ENCODE measurements around the gene CSTB. TPM values are rescaled to one million over a fixed set of nuclear protein-coding genes. Genes with fewer than 3 reads are reported as not detected.

The CSTB gene
- total RNA-seq, 2 experiments from 2014 or later, result 40.1 to 42.3 TPM

GRCh38 chr21:43759651-43760050 lies 16.5 kb downstream of the CSTB start:
- DNase-seq, result no peak
- ChIA-PET POLR2A (no interaction called here), CTCF (no interaction called here)
- no peak overlapping the region for H3K27ac Mint-ChIP-seq
- H3K27me3 Mint-ChIP-seq, result no peaks in the 10 kb centered on the region
- H3K4me1 Mint-ChIP-seq (ENCODE audit: low read depth), result no peaks in the 10 kb centered on the region
- H3K9me3 Mint-ChIP-seq, result no peaks in the 10 kb centered on the region
- H3K4me3 Mint-ChIP-seq, result no peak overlapping the region
- intact Hi-C loops (cut with micrococcal nuclease), result no loop called here
- H3K36me3 Mint-ChIP-seq, result peaks cover 11% of the 10 kb centered on the region

- peaks cover 16% of the 10 kb centered on the region for H3K36me3 Mint-ChIP-seq
- H3K27ac Mint-ChIP-seq, result no peak overlapping the region
- intact Hi-C loops (cut with micrococcal nuclease), result no loop called here
- no peaks in the 10 kb centered on the region for H3K9me3 Mint-ChIP-seq
- no peak for DNase-seq
- CTCF ChIA-PET, result interaction anchor here (0.6 kb wide), 1 partner anchor 30 kb away, joined by 3 read pairs; no protein-coding TSS in a partner anchor
- H3K4me3 Mint-ChIP-seq, result no peak overlapping the region
- POLR2A ChIA-PET, result no interaction called here
- H3K4me1 Mint-ChIP-seq (ENCODE audit: low read depth), result no peaks in the 10 kb centered on the region
- H3K27me3 Mint-ChIP-seq, result no peaks in the 10 kb centered on the region
These were observed 17.3 kb downstream of the CSTB start for GRCh38 chr21:43758811-43759210.

DNA sequence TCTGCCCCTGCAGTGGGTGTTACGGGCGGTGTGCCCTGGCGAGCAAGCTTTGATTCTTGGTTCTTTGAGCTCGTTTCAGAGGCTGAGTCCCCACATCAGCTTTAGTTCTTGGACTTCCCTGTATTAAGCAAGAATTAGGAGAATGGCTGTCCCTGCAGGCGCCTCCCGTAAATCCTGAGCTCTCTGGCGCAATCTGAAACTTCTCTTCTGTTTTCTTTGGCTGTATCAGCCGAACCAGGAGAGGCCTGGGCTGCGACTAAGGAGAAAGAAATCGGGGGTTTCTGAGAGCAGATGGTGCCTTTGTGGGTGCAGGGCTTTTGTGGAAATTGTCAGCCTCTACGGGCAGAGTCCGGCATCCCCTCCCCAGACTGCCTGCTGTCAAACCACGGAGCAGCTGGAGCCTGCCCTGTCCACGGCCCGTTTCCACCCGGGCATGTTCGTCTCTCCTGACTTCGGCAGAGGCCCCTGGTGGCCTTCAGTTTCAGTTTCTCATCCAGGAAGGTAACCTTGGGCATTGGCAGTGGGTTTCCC lies 17.9 kb downstream of the CSTB start:
- Mint-ChIP-seq H3K27me3 (no peaks in the 10 kb centered on the region), H3K4me3 (no peak overlapping the region), H3K36me3 (peaks cover 17% of the 10 kb centered on the region), H3K27ac (no peak overlapping the region), H3K9me3 (no peaks in the 10 kb centered on the region), H3K4me1 (ENCODE audit: low read depth) (no peaks in the 10 kb centered on the region)
- POLR2A ChIA-PET, result no interaction called here
- CTCF ChIA-PET, result no interaction called here
- intact Hi-C loops (cut with micrococcal nuclease), result no loop called here
- DNase-seq, result no peak

DNA sequence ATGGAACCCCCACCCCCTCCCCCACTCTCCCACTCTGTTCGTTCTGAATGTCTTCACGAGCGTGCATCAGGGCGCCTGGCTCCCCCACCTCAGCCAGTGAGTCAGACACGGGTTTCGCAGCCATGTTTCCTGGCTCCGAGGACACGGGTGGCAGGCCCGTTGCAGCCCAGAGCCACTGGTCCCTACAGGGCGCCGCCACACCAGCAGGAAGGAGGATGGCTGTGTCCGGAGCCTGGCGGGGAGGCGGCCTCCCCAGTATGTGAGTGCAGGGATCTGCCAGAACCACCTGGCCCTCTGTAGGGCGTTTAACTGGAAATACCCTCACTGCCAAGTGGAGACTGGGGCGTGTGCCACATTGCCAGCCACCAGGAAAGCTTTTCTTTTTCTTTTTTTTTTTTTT lies 18.5 kb downstream of the CSTB start:
- DNase-seq, result no peak
- Mint-ChIP-seq H3K9me3 (no peaks in the 10 kb centered on the region), H3K4me1 (ENCODE audit: low read depth) (no peaks in the 10 kb centered on the region), H3K36me3 (peaks cover 19% of the 10 kb centered on the region), H3K27ac (no peak overlapping the region), H3K27me3 (no peaks in the 10 kb centered on the region), H3K4me3 (no peak overlapping the region)
- ChIA-PET POLR2A (no interaction called here), CTCF (no interaction called here)
- intact Hi-C loops (cut with micrococcal nuclease), result no loop called here

DNA sequence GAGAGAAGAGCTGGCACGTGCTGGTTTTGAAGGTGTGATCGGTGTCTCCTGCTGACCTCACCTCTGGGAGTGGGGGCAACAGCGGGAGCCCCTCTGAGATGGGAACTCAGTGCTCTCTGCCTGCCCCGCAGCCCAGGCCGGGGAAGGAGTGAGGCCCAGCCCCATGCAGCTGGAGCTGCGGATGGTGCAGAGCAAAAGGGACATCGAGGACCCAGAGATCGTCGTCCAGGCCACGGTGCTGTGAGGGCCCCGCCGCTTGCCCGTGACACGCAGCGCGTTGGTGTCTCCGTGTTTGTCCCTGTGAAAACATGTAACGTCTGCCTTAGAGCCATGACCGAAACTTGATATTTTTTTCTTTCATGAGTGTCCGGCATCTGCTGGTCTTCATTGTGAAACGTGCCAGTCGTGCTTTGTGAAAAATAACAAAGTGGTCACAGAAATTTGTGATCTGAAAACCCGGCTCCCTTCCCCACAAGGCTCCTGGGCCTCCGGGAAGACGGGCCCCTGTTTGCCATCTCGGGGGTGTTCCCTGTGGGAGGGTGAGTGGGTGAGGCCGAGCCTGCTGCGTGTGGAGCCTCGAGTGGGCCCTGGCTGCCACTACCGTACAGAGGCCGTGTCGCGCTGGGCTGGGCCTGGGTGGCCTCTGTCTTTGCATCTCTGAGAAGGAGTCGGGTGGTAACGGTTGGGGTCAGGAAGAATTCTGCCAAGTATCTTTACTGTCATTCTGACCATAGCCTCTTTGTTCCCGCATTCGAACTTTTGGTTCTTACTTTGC lies 20.1 kb downstream of the CSTB start:
- peaks cover 19% of the 10 kb centered on the region for H3K36me3 Mint-ChIP-seq

GRCh38 chr21:43754948-43755781 lies 20.9 kb downstream of the CSTB start:
- Mint-ChIP-seq H3K4me3 (no peak overlapping the region), H3K27me3 (no peaks in the 10 kb centered on the region), H3K36me3 (peaks cover 23% of the 10 kb centered on the region), H3K9me3 (no peaks in the 10 kb centered on the region), H3K27ac (no peak overlapping the region), H3K4me1 (ENCODE audit: low read depth) (no peaks in the 10 kb centered on the region)
- ChIA-PET CTCF (no interaction called here), POLR2A (no interaction called here)
- intact Hi-C loops (cut with micrococcal nuclease), result no loop called here
- DNase-seq, result no peak

More for the DNA sequence above, 20.1 kb downstream of the CSTB start:
- Mint-ChIP-seq H3K4me3 (no peak overlapping the region), H3K4me1 (ENCODE audit: low read depth) (no peaks in the 10 kb centered on the region), H3K27ac (no peak overlapping the region), H3K27me3 (no peaks in the 10 kb centered on the region), H3K9me3 (no peaks in the 10 kb centered on the region)
- ChIA-PET POLR2A (no interaction called here), CTCF (no interaction called here)
- no peak for DNase-seq
- intact Hi-C loops (cut with micrococcal nuclease), result no loop called here

DNA sequence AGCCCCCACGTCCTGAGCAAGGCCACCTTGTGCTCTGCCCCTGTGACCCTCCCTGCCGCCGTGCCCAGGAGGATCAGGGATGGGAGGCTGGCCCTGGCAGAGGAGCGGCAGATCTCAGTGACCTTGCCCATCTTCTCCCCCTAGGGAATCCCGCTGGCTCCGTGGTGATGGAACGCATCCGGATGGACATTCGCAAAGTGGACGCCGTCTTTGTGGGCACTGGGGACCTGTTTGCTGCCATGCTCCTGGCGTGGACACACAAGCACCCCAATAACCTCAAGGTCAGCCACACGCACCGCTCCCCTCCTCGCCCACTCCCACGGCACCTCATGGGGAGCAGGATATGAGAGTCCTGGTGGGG lies 22.7 kb downstream of the CSTB start:
- Mint-ChIP-seq H3K27me3 (no peaks in the 10 kb centered on the region), H3K4me3 (no peak overlapping the region), H3K27ac (no peak overlapping the region), H3K4me1 (ENCODE audit: low read depth) (no peaks in the 10 kb centered on the region), H3K36me3 (peaks cover 23% of the 10 kb centered on the region), H3K9me3 (no peaks in the 10 kb centered on the region)
- POLR2A ChIA-PET, result no interaction called here
- intact Hi-C loops (cut with micrococcal nuclease), result no loop called here
- no peak for DNase-seq
- CTCF ChIA-PET, result no interaction called here

GRCh38 chr21:43752758-43753438 lies 23.2 kb downstream of the CSTB start:
- peaks cover 23% of the 10 kb centered on the region for H3K36me3 Mint-ChIP-seq
- H3K9me3 Mint-ChIP-seq, result no peaks in the 10 kb centered on the region
- H3K27ac Mint-ChIP-seq, result no peak overlapping the region
- no peaks in the 10 kb centered on the region for H3K4me1 Mint-ChIP-seq (ENCODE audit: low read depth)
- DNase-seq, result no peak
- ChIA-PET CTCF (no interaction called here), POLR2A (no interaction called here)
- H3K27me3 Mint-ChIP-seq, result no peaks in the 10 kb centered on the region
- no peak overlapping the region for H3K4me3 Mint-ChIP-seq
- intact Hi-C loops (cut with micrococcal nuclease), result no loop called here

DNA sequence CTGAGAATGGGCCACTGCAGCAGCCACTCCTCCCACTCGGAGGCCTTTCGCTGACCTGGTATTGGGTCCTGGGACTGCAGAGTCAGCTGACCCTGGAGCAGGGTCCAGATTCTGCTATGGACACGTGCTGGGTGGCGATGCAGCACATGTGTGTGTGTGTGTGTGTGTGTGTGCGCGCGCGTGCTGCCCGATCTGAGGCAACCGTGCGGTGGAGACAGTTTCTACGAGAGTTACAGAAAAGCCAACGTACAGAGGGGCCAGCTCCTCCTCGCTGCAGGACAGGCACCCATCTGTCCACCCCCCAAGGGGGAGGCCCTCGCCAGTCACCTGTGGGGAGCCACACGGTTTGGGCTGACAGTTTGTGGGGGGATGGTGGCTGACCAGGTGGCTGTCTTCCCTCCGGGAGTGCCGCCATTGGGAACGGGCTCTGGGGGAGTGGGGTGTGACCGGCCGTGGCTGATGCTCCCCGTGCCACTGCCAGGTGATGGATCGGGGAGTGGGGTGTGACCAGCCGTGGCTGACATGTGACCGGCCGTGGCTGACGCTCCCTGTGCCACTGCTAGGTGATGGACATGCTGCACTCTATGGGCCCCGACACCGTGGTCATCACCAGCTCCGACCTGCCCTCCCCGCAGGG lies 24.0 kb downstream of the CSTB start:
- Mint-ChIP-seq H3K4me1 (ENCODE audit: low read depth) (no peaks in the 10 kb centered on the region), H3K27me3 (no peaks in the 10 kb centered on the region), H3K27ac (no peak overlapping the region), H3K4me3 (no peak overlapping the region), H3K36me3 (peaks cover 30% of the 10 kb centered on the region), H3K9me3 (no peaks in the 10 kb centered on the region)
- intact Hi-C loops (cut with micrococcal nuclease), result no loop called here
- CTCF ChIA-PET, result no interaction called here
- no peak for DNase-seq
- POLR2A ChIA-PET, result no interaction called here

GRCh38 chr21:43750339-43751033 lies 25.6 kb downstream of the CSTB start:
- no peaks in the 10 kb centered on the region for H3K9me3 Mint-ChIP-seq
- no peaks in the 10 kb centered on the region for H3K27me3 Mint-ChIP-seq
- CTCF ChIA-PET, result no interaction called here
- H3K4me1 Mint-ChIP-seq (ENCODE audit: low read depth), result no peaks in the 10 kb centered on the region
- H3K36me3 Mint-ChIP-seq, result peaks cover 25% of the 10 kb centered on the region
- H3K27ac Mint-ChIP-seq, result no peak overlapping the region
- H3K4me3 Mint-ChIP-seq, result no peak overlapping the region
- no peak for DNase-seq
- intact Hi-C loops (cut with micrococcal nuclease), result no loop called here
- POLR2A ChIA-PET, result no interaction called here

- DNase-seq, result no peak
- no peaks in the 10 kb centered on the region for H3K9me3 Mint-ChIP-seq
- no peaks in the 10 kb centered on the region for H3K27me3 Mint-ChIP-seq
- H3K4me3 Mint-ChIP-seq, result no peak overlapping the region
- CTCF ChIA-PET, result no interaction called here
- peaks cover 28% of the 10 kb centered on the region for H3K36me3 Mint-ChIP-seq
- H3K4me1 Mint-ChIP-seq (ENCODE audit: low read depth), result no peaks in the 10 kb centered on the region
- POLR2A ChIA-PET, result no interaction called here
- intact Hi-C loops (cut with micrococcal nuclease), result no loop called here
- no peak overlapping the region for H3K27ac Mint-ChIP-seq
These were observed 26.4 kb downstream of the CSTB start for GRCh38 chr21:43749651-43750262.
